ENCODE data around the gene NRAS. TPM values are rescaled to one million over a fixed set of nuclear protein-coding genes. Genes with fewer than 3 reads are reported as not detected.

Gene NRAS
- total RNA-seq, 1 donor = 80.1 TPM

DNA sequence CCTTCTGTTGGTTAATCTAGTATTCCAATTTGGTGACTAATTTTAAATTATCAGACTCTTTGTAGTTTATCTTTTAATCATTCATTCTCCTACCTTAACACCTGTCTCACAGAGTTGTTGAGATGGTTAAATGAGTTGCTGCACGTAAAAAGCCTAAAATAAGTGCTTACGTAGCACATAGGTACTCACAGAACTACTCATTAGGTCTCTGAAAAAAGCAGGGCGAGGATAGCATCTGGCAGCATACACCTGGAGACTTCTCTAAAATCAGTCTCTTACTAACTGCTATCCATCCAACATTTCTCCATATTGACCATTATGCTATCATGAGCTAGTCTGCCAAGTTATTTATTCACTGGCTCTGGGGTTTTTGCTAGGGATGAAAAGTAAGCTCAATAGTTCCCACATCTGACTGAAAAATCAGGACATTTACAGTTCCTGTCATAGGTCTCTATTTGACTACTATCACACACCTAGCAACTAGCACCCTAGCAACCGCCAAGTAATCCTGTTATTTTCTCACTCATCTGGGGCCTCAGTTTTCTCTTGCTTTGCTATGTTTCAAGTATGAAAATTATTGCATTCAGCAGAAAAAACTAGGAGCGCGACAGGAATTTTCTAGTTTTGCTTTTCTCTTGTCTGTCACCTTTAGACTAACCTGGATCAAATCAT, 30.0 kb upstream of the NRAS start:
- no peak for TF ChIP-seq CTCF (IDR thresholded peaks at IDR 0.05; ENCODE audit: insufficient read depth, low read length)
- no peak overlapping the region for H3K4me3 ChIP-seq (ENCODE audit: low read depth, low read length)

DNA sequence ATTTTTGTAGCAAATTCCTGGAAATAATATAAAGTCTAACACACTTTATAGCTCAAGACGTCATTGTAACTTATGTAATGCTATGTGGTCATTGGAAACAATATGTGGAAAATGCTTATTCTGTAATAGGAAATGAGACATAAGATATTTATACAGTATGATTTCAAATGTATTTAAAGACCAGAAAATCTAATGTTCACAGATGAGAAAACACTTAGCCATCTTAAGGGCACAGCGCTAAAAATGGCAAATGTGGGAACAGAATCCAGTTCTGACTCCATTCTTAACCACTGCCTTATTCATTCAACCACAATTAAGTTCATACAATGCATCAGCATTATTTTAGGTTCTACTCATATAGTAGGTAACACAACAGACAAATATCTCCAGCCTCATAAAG, 28.7 kb upstream of the NRAS start:
- H3K4me3 ChIP-seq (ENCODE audit: low read depth, low read length) = no peak overlapping the region
- peak; percentile 16 for DNase-seq (ENCODE audit: low read depth)
- TF ChIP-seq CTCF (IDR thresholded peaks at IDR 0.05; ENCODE audit: insufficient read depth, low read length) = no peak

More for the DNA sequence above, 30.0 kb upstream of the NRAS start:
- DNase-seq (ENCODE audit: low read depth) = no peak

GRCh38 chr1:114741963-114742746, 25.6 kb upstream of the NRAS start:
- TF ChIP-seq CTCF (IDR thresholded peaks at IDR 0.05; ENCODE audit: insufficient read depth, low read length) = no peak
- DNase-seq (ENCODE audit: low read depth) = no peak
- H3K4me3 ChIP-seq (ENCODE audit: low read depth, low read length) = no peak overlapping the region

DNA sequence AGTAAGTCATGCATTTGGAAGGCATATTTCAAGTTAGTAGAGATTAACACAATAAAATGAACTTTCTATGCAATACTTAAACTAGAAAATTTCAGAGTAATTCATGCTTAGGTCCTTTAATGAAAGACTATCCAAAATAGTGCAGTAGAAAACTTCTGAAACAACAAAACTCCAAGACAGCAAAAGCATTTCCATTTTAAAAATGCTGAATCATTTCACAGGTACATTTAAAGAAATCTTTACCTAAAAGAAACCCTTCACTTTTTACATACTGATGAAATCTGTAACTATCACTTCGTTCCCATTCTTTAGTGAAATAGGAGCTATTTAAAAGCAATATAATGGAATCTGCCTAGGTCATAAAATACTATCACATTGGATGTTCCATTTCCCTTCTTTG, 23.8 kb upstream of the NRAS start:
- no peak for TF ChIP-seq CTCF (IDR thresholded peaks at IDR 0.05; ENCODE audit: insufficient read depth, low read length)
- no peak for DNase-seq (ENCODE audit: low read depth)
- H3K4me3 ChIP-seq (ENCODE audit: low read depth, low read length) = no peak overlapping the region

DNA sequence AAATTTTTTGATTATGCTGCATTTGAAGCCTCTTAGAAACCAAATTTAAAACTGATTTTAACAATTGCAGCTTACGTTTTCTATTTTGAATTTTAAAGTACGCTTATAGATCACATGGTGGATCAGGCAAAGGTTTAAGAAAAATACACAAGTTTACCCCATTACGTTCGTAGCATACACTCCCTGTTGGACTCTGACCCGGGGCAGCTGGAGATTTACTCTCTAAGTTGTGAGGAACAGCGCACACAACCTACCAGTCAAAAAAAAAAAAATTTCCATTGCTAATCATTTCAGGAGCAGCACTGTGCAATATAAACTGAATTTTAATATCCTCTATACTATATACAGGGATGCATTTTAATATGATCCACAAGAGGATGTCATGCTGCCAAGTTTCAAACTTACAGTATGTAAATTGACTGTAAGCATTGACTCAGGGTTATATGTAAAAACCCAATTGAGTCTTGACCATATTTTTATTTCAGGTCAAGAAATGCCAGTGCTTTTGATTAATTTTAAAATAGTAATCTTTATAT, 20.8 kb upstream of the NRAS start:
- H3K4me3 ChIP-seq (ENCODE audit: low read depth, low read length) = no peak overlapping the region
- TF ChIP-seq CTCF (IDR thresholded peaks at IDR 0.05; ENCODE audit: insufficient read depth, low read length) = no peak
- no peak for DNase-seq (ENCODE audit: low read depth)

GRCh38 chr1:114735479-114735878, 18.9 kb upstream of the NRAS start:
- H3K4me3 ChIP-seq (ENCODE audit: low read depth, low read length) = no peak overlapping the region
- TF ChIP-seq CTCF (IDR thresholded peaks at IDR 0.05; ENCODE audit: insufficient read depth, low read length) = no peak
- DNase-seq (ENCODE audit: low read depth) = no peak

All from fibroblast of the aortic adventitia (primary cell).